Subcutaneous abdominal adipose tissue (tissue), 5 donors: ENCODE data around the gene CECR2.

Experiments
- H3K27ac ChIP-seq: one replicate; pipeline ENCODE4 v1.7.0; 2013; ENCODE audit warnings: low read depth, mild to moderate bottlenecking, inconsistent platforms, low read length, moderate library complexity
- H3K27me3 ChIP-seq, 5 donors: one replicate each; pipeline ENCODE4 v1.7.0; 2013; ENCODE audit warnings: low read length in 5 of 5, inconsistent platforms in 1 of 5; ENCODE audit not compliant: control insufficient read depth in 5 of 5, insufficient read depth in 4 of 5
- H3K36me3 ChIP-seq, 5 donors: one replicate each; pipeline ENCODE4 v1.7.0; 2013; ENCODE audit warnings: low read length in 5 of 5; ENCODE audit not compliant: control insufficient read depth in 5 of 5, insufficient read depth in 5 of 5
- H3K4me1 ChIP-seq, 5 donors: one replicate each; pipeline ENCODE4 v1.7.0; 2013; ENCODE audit warnings: low read length in 5 of 5, mild to moderate bottlenecking in 3 of 5, moderate library complexity in 1 of 5; ENCODE audit not compliant: control insufficient read depth in 5 of 5, insufficient read depth in 5 of 5
- H3K4me3 ChIP-seq, 5 donors: one replicate each; pipeline ENCODE4 v1.7.0; 2013; ENCODE audit warnings: low read length in 5 of 5, low read depth in 1 of 5
- H3K9ac ChIP-seq, 5 donors: one replicate each; pipeline ENCODE4 v1.7.0; 2013; ENCODE audit warnings: low read length in 5 of 5, mild to moderate bottlenecking in 4 of 5, moderate library complexity in 3 of 5
- H3K9me3 ChIP-seq, 5 donors: one replicate each; pipeline ENCODE4 v1.7.0; 2013; ENCODE audit warnings: low read length in 5 of 5; ENCODE audit not compliant: control insufficient read depth in 5 of 5
- donor health status: healthy.
- donor health status: healthy.
- donor health status: healthy.
- donor health status: healthy.
- donor health status: healthy.

The CECR2 gene

DNA sequence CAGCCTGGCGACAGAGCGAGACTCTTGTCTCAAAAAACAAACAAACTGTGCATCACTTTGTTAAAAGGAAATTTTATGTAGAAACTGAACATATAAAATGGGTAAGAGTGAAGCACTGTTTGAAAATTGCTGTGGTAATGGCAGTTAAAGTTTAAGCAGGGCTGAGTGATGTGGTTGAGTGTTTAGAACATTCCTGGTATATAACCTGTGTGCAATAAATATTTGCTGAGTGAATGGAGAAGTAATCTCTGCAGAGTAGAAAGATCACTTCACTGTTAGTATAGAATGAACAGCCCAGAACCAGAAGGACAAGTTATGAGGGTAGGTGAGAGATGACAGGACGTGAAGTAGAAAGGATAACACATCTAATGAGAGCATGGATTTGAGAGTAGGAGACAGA, 27.3 kb downstream of the CECR2 start:
- Histone ChIP-seq H3K36me3 (no peaks in the 10 kb centered on the region), H3K27me3 (peaks cover 0 to 3% (median 0%) of the 10 kb centered on the region in 5 donors), H3K4me3 (no peak overlapping the region), H3K4me1 (no peaks in the 10 kb centered on the region), H3K27ac (no peak overlapping the region), H3K9me3 (no peaks in the 10 kb centered on the region), H3K9ac (no peak overlapping the region)

DNA sequence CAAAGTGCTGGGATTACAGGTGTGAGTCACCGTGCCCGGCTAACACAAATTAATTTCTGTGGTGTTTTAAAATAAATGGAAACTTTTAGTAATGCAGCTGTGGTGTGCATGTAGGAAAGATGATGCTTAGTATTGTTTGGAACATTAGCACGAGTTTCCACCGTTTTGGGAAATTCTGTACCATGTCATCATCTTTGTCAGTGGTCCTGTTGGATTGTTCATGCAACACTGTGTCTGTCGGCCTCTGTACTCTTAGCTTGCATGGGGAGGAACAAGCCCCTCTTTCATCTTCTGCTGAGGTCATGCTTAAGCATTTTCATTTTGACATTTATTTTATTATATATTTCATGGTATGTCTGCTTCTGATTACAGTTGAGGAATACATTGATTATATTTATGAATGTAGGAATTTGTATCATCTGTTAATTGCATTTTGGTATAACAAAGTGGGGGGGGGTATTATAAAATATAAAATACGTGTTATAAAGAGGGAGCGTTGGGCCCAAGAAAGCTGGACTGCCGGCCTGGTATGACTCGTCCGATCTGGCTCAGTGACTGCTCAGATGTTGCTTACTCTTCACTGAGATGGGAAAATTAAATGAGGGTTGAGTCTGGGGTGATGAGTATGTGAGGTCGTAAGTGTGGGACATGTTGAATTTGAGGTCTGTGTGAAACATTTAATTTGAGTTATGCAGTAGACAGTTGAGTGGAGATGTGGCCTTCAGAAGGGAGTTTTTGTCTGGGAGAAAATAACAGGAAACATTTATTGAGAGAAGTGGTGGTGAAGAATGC, 28.7 kb downstream of the CECR2 start:
- Histone ChIP-seq H3K9ac (no peak overlapping the region), H3K36me3 (no peaks in the 10 kb centered on the region), H3K9me3 (no peaks in the 10 kb centered on the region), H3K27ac (no peak overlapping the region), H3K4me1 (no peaks in the 10 kb centered on the region), H3K27me3 (peaks cover 0 to 3% (median 0%) of the 10 kb centered on the region in 5 donors), H3K4me3 (no peak overlapping the region)

DNA sequence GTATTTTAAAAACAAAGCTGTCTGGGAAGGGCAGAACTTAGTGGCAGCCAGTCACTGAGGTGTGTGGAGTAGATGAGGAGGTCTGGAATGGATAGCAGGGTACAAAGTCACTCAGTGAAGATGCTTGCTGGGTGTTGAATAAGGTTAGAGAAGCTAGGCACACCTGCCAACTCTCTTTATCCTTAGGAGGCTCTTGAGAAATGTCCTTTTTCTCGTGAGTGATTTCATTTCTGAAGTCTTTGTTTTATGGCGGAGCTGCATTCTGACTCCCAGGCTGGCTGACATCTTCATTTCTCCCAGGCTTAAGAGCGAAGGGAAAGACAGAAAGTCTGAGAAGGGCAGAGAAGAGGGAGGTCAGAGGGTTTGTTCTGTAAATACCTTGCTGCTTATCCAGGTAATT, 31.0 kb downstream of the CECR2 start:
- Histone ChIP-seq H3K4me1 (no peaks in the 10 kb centered on the region), H3K9me3 (no peaks in the 10 kb centered on the region), H3K4me3 (no peak overlapping the region), H3K9ac (no peak overlapping the region), H3K27me3 (peaks cover 0 to 3% (median 0%) of the 10 kb centered on the region in 5 donors), H3K27ac (no peak overlapping the region), H3K36me3 (no peaks in the 10 kb centered on the region)

DNA sequence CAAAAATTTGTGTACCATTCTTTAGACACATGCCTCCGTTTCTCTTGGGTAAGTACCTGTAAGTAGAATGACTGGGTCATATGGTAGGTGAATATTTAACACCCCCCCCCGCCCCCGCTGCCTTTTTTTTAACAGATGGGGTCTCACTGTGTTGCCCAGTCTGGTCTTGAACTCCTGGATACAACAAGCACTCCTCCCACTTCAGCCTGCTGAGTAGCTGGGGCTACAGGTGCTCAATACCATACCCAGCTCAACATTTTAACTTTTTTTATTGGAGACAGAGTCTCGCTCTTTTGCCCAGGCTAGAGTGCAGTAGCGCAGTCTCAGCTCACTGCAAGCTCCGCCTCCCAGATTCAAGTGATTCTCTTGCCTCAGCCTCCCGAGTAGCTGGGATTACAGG, 32.5 kb downstream of the CECR2 start:
- Histone ChIP-seq H3K27ac (no peak overlapping the region), H3K9me3 (no peaks in the 10 kb centered on the region), H3K4me1 (no peaks in the 10 kb centered on the region), H3K9ac (no peak overlapping the region), H3K4me3 (no peak overlapping the region), H3K27me3 (peaks cover 0 to under 1% (median 0%) of the 10 kb centered on the region in 5 donors), H3K36me3 (no peaks in the 10 kb centered on the region)

DNA sequence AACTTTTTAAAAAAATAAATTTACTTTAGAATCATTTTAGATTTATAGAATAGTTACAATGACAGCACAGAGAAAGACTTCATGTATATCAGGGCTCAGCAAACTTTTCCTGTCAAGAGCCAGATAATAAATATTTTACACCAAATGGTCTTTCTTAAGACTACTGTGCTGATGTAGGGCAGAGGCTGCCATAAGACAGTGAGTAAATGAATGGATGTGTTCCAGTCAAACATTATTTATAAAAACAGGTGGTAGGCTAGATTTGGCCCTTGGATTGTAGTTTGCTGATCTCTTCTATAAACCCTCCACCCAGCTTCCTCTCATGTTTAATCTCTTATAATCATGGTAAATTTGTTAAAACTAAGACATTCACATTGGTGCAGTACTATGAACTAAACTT, 33.0 kb downstream of the CECR2 start:
- Histone ChIP-seq H3K9ac (no peak overlapping the region), H3K27me3 (no peaks in the 10 kb centered on the region), H3K4me1 (no peaks in the 10 kb centered on the region), H3K9me3 (no peaks in the 10 kb centered on the region), H3K36me3 (no peaks in the 10 kb centered on the region), H3K4me3 (no peak overlapping the region), H3K27ac (no peak overlapping the region)

DNA sequence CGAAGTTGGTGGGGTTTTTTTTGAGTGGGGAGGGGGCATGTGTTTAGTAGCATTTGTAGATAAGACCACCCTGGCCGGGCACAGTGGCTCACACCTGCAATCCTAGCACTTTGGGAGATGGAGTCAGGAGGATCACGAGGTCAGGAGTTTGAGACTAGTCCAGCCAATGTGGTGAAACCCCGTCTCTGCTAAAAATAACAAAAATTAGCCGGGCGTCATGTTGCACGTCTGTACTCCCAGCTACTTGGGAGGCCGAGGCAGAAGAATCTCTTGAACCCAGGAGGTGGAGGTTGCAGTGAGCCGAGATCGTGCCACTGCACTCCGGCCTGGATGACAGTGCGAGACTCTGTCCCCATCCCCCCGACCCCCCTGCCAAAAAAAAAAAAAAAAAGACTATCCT, 34.6 kb downstream of the CECR2 start:
- Histone ChIP-seq H3K27me3 (no peaks in the 10 kb centered on the region), H3K9me3 (no peaks in the 10 kb centered on the region), H3K36me3 (no peaks in the 10 kb centered on the region), H3K9ac (no peak overlapping the region), H3K4me1 (no peaks in the 10 kb centered on the region), H3K4me3 (no peak overlapping the region), H3K27ac (no peak overlapping the region)

DNA sequence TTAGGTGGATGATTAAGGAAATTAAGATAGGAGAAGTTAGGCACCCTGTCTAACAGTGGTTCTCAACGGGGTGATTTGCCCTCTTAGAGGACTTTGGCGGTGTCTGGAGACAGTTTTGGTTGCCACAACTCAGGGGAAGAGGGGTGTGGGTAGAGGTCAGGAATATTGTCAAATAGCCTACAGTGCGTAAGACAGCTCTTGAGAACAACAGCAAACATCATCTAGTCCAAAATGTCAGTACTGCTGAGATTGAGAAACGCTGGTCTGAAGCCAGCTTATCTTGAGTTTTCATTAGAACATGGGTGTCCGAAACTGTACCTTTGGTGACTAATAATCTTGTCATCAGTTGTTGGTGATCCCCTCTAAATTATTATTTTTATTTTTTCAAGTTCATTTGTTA, 38.4 kb downstream of the CECR2 start:
- H3K4me1 ChIP-seq: no peaks in the 10 kb centered on the region
- no peaks in the 10 kb centered on the region for H3K36me3 ChIP-seq
- no peak overlapping the region for H3K9ac ChIP-seq
- H3K4me3 ChIP-seq: no peak overlapping the region
- no peaks in the 10 kb centered on the region for H3K9me3 ChIP-seq
- H3K27ac ChIP-seq: no peak overlapping the region
- peaks cover 0 to 2% (median 0%) of the 10 kb centered on the region in 5 donors for H3K27me3 ChIP-seq

DNA sequence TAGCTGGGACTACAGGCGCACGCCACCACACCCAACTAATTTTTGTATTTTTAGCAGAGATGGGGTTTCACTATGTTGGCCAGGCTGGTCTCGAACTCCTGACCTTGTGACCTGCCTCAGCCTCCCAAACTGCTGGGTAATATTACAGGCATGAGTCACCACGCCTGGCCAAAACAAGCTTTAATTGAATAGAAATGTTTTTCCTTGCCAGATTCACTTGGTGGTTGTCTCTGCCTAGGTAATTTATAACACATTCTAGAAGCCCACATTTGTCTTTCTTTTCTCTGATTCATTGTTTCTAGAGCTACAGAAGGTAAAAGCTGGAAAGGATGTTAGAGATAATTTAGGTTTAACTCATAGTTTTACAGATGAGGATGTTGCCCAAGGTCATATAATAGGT, 41.3 kb downstream of the CECR2 start:
- H3K27ac ChIP-seq: no peak overlapping the region
- H3K4me3 ChIP-seq: no peak overlapping the region
- no peaks in the 10 kb centered on the region for H3K36me3 ChIP-seq
- H3K9ac ChIP-seq: no peak overlapping the region
- H3K27me3 ChIP-seq: peaks cover 0 to 2% (median 0%) of the 10 kb centered on the region in 5 donors
- H3K4me1 ChIP-seq: no peaks in the 10 kb centered on the region
- no peaks in the 10 kb centered on the region for H3K9me3 ChIP-seq

DNA sequence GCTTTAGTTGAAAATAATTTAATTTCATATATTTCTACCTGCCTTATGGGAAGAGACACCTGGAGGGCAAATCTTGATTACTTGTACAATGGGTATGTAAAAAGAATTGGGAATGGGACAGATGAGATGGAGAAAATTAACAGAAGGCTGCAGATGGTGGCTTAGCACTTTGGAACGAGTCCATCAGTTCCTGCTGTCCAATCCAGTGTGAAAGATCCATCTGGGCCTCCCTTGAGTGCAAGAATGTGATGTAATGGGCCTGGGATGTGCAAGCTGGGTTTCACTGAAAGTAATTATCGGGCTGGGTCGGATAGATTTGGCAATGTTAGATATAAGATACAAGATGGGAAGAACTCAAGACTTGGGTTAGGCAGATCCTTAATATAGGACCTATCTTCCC, 42.0 kb downstream of the CECR2 start:
- Histone ChIP-seq H3K9me3 (no peaks in the 10 kb centered on the region), H3K4me1 (no peaks in the 10 kb centered on the region), H3K36me3 (no peaks in the 10 kb centered on the region), H3K27ac (no peak overlapping the region), H3K27me3 (peaks cover 0 to 2% (median 0%) of the 10 kb centered on the region in 5 donors), H3K4me3 (no peak overlapping the region), H3K9ac (no peak overlapping the region)

DNA sequence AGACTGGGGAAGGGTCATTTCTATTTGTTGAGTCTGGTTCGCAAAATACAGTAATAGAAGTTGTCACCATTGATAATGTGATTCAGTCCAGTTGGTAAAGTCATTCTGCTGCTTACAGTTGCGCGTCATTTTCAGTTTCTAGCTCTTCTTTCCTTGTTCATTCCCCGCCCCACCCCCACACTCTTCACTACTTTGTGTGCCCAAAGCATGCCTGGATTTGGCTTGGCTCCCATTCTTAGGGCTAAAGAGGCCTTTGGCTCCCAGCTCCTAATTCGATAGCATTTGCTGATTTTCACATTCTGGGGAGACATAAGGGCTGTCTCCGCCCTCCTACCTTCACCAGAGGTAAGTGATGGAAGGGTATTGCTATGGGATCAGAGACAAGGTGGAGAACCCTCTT, 43.0 kb downstream of the CECR2 start:
- Histone ChIP-seq H3K4me3 (no peak overlapping the region), H3K9ac (peak overlapping the region in 1 of 5 donors; percentile 11), H3K36me3 (no peaks in the 10 kb centered on the region), H3K27ac (no peak overlapping the region), H3K9me3 (no peaks in the 10 kb centered on the region), H3K4me1 (no peaks in the 10 kb centered on the region), H3K27me3 (peaks cover 0 to 2% (median 0%) of the 10 kb centered on the region in 5 donors)
